OCI-LY3 (cell line): ENCODE measurements around the gene IDH3G.
"Not testable (repeated sequence)": the region's sequence is repeated elsewhere in the genome, so short reads cannot be mapped to it uniquely, and the experiment has no call there.

Source experiments
- H2AFZ ChIP-seq: fragments of 200-600, 300-600 bp; shearing (Covaris generic); 2 replicates; pipeline ENCODE4 v1.6.0; 2014; ENCODE audit warnings: antibody characterized with exemption, low read depth, low read length
- H3K27ac ChIP-seq: fragments of 200-600, 300-600 bp; sonication (generic); 2 replicates; pipeline ENCODE4 v1.5.1; 2014; ENCODE audit warnings: mild to moderate bottlenecking, low read length, moderate library complexity, mixed read lengths
- H3K27me3 ChIP-seq: fragments of 200-600, 300-600 bp; sonication (generic); 2 replicates; pipeline ENCODE4 v1.6.1; 2014; ENCODE audit warnings: low read depth, low read length, mixed read lengths
- H3K36me3 ChIP-seq: fragments of 200-600, 300-600 bp; sonication (generic); replicated peaks from 2 replicates; pipeline ENCODE3; 2014; ENCODE audit warnings: low read depth, low read length, mixed read lengths
- H3K4me1 ChIP-seq: fragments of 300-600, 200-600 bp; sonication (generic); 2 replicates; pipeline ENCODE4 v1.6.1; 2014; ENCODE audit warnings: low read length, mixed read lengths
- H3K4me2 ChIP-seq: fragments of 200-600, 300-600 bp; sonication (generic); 2 replicates; pipeline ENCODE4 v1.6.1; 2014; ENCODE audit warnings: low read length, mixed read lengths
- H3K4me3 ChIP-seq: fragments of 300-600, 200-600 bp; sonication (generic); 2 replicates; pipeline ENCODE4 v1.5.1; 2014; ENCODE audit warnings: antibody characterized with exemption, mild to moderate bottlenecking, low read length, moderate library complexity
- H3K79me2 ChIP-seq: fragments of 300-600, 200-600 bp; shearing (Covaris generic); 2 replicates; pipeline ENCODE4 v1.6.1; 2014; ENCODE audit warnings: mild to moderate bottlenecking, low read length, mixed read lengths
- H3K9ac ChIP-seq: fragments of 300-600, 200-600 bp; shearing (Covaris generic); 2 replicates; pipeline ENCODE4 v1.6.0; 2014; ENCODE audit warnings: mild to moderate bottlenecking, low read length, moderate library complexity
- H3K9me3 ChIP-seq: fragments of 200-600, 300-600 bp; shearing (Covaris generic); 2 replicates; pipeline ENCODE4 v1.6.1; 2014; ENCODE audit warnings: low read length, mixed read lengths; ENCODE audit not compliant: insufficient read depth
- H4K20me1 ChIP-seq: fragments of 200-600, 300-600 bp; sonication (generic); 2 replicates; pipeline ENCODE4 v1.6.1; 2016; ENCODE audit warnings: low read length, mixed read lengths; ENCODE audit not compliant: insufficient read depth
- CTCF ChIP-seq: fragments of 200-600, 300-600 bp; sonication (generic); IDR thresholded peaks from 2 replicates; pipeline ENCODE4 v1.5.1; 2014; ENCODE audit warnings: antibody characterized with exemption, low read length, low read depth
- EZH2phosphoT487 ChIP-seq: fragments of 200-600 bp; shearing (Covaris generic); IDR thresholded peaks from 2 replicates; pipeline ENCODE4 v1.6.1; 2018; ENCODE audit warnings: antibody characterized with exemption, mixed run types, low read depth

IDH3G gene

GRCh38 chrX:153819384-153820040 lies 25.3 kb upstream of the IDH3G start:
- H3K4me1 ChIP-seq = peaks cover 12% of the 10 kb centered on the region
- H3K9ac ChIP-seq = peak overlapping the region; percentile 32; the same call in 1 of the 2 replicates
- no peak for TF ChIP-seq CTCF
- TF ChIP-seq EZH2phosphoT487 = no peak
- no peaks in the 10 kb centered on the region for H3K79me2 ChIP-seq
- no peak overlapping the region for H3K27ac ChIP-seq
- H2AFZ ChIP-seq = peak overlapping the region; percentile 65; the same call in 1 of the 2 replicates
- no peaks in the 10 kb centered on the region; the same call in 1 of the 2 replicates for H3K27me3 ChIP-seq
- H3K36me3 ChIP-seq = no peaks in the 10 kb centered on the region
- H4K20me1 ChIP-seq = no peaks in the 10 kb centered on the region
- no peaks in the 10 kb centered on the region for H3K9me3 ChIP-seq
- peak overlapping the region; percentile 62 for H3K4me2 ChIP-seq
- peak overlapping the region; percentile 72 for H3K4me3 ChIP-seq

- Histone ChIP-seq H3K79me2 (no peaks in the 10 kb centered on the region), H3K27ac (no peak overlapping the region), H3K4me3 (peak overlapping the region; percentile 72), H3K9me3 (no peaks in the 10 kb centered on the region), H4K20me1 (no peaks in the 10 kb centered on the region), H3K27me3 (no peaks in the 10 kb centered on the region; the same call in 1 of the 2 replicates), H3K4me1 (peaks cover 12% of the 10 kb centered on the region), H2AFZ (peak overlapping the region; percentile 65; the same call in 1 of the 2 replicates), H3K4me2 (peak overlapping the region; percentile 62), H3K9ac (peak overlapping the region; percentile 32; the same call in 1 of the 2 replicates), H3K36me3 (no peaks in the 10 kb centered on the region)
- no peak for TF ChIP-seq EZH2phosphoT487
- TF ChIP-seq CTCF = no peak
Measured at GRCh38 chrX:153818571-153819383, 24.6 kb upstream of the IDH3G start.

GRCh38 chrX:153818064-153818463 lies 23.9 kb upstream of the IDH3G start:
- not testable (repeated sequence) for H3K79me2 ChIP-seq, H3K9ac ChIP-seq, H3K4me3 ChIP-seq, H3K36me3 ChIP-seq, H4K20me1 ChIP-seq, H3K27me3 ChIP-seq, H3K27ac ChIP-seq, H2AFZ ChIP-seq, H3K4me2 ChIP-seq, H3K9me3 ChIP-seq
- peaks cover 12% of the 10 kb centered on the region for H3K4me1 ChIP-seq

- no peaks in the 10 kb centered on the region for H3K9me3 ChIP-seq
- H3K27me3 ChIP-seq = no peaks in the 10 kb centered on the region; the same call in 1 of the 2 replicates
- H3K4me1 ChIP-seq = peaks cover 12% of the 10 kb centered on the region
- no peak overlapping the region for H2AFZ ChIP-seq
- no peak for TF ChIP-seq EZH2phosphoT487
- no peak for TF ChIP-seq CTCF
- H4K20me1 ChIP-seq = no peaks in the 10 kb centered on the region
- no peaks in the 10 kb centered on the region for H3K36me3 ChIP-seq
- H3K9ac ChIP-seq = no peak overlapping the region
- H3K4me3 ChIP-seq = no peak overlapping the region
- H3K27ac ChIP-seq = no peak overlapping the region
- H3K79me2 ChIP-seq = no peaks in the 10 kb centered on the region
- H3K4me2 ChIP-seq = no peak overlapping the region
Measured at GRCh38 chrX:153816831-153817690, 22.9 kb upstream of the IDH3G start.
